DOHH2 (cell line): ENCODE results near the gene GJC1.

ENCODE experiments used
- H3F3A ChIP-seq: fragments of 200-600 bp; sonication (generic), shearing (Covaris generic); 2 replicates; pipeline ENCODE4 v1.6.0; 2016; ENCODE audit warnings: antibody characterized with exemption, mild to moderate bottlenecking; ENCODE audit not compliant: control insufficient read depth, insufficient read depth
- H3K27ac ChIP-seq: fragments of 200-600 bp; sonication (generic); 2 replicates; pipeline ENCODE4 v1.5.1; 2014; ENCODE audit warnings: low read depth, mild to moderate bottlenecking, low read length, moderate library complexity
- H3K27me3 ChIP-seq: fragments of 200-600 bp; sonication (generic); 2 replicates; pipeline ENCODE4 v1.6.1; 2014; ENCODE audit warnings: mild to moderate bottlenecking, low read length, mixed read lengths; ENCODE audit not compliant: control insufficient read depth
- H3K36me3 ChIP-seq: fragments of 200-600 bp; sonication (generic); 2 replicates; pipeline ENCODE4 v1.6.1; 2014; ENCODE audit warnings: mild to moderate bottlenecking, low read length, moderate library complexity, mixed read lengths; ENCODE audit not compliant: control insufficient read depth
- H3K4me1 ChIP-seq: fragments of 200-600 bp; sonication (generic); 2 replicates; pipeline ENCODE4 v1.6.1; 2014; ENCODE audit warnings: mild to moderate bottlenecking, low read length, mixed read lengths; ENCODE audit not compliant: control insufficient read depth
- H3K4me2 ChIP-seq: fragments of 200-600 bp; sonication (generic); 2 replicates; pipeline ENCODE4 v1.6.0; 2014; ENCODE audit warnings: mild to moderate bottlenecking, low read length, moderate library complexity
- H3K4me3 ChIP-seq: fragments of 200-600 bp; sonication (generic); 2 replicates; pipeline ENCODE4 v1.5.1; 2014; ENCODE audit warnings: mild to moderate bottlenecking, low read length, mixed read lengths
- H3K79me2 ChIP-seq: fragments of 200-600 bp; sonication (generic); 2 replicates; pipeline ENCODE4 v1.6.1; 2014; ENCODE audit warnings: mild to moderate bottlenecking, low read length, mixed read lengths; ENCODE audit not compliant: control insufficient read depth
- H3K9me2 ChIP-seq: fragments of 200-600 bp; sonication (generic); replicated peaks from 2 replicates; pipeline ENCODE4 v1.6.1; 2014; ENCODE audit warnings: mild to moderate bottlenecking, low read length, mixed read lengths; ENCODE audit not compliant: control insufficient read depth
- H3K9me3 ChIP-seq: fragments of 200-600 bp; sonication (generic); 2 replicates; pipeline ENCODE4 v1.6.1; 2014; ENCODE audit warnings: antibody characterized with exemption, low read length, mixed read lengths; ENCODE audit not compliant: control insufficient read depth, insufficient read depth
- H4K20me1 ChIP-seq: fragments of 200-600 bp; sonication (generic); 2 replicates; pipeline ENCODE4 v1.6.0; 2014; ENCODE audit warnings: low read depth, mild to moderate bottlenecking, antibody characterized with exemption, low read length, moderate library complexity; ENCODE audit not compliant: control insufficient read depth, insufficient read depth
- CTCF ChIP-seq: fragments of 200-600 bp; sonication (generic); IDR thresholded peaks from one replicate; pipeline ENCODE4 v1.5.1; 2014; ENCODE audit warnings: antibody characterized with exemption, mild to moderate bottlenecking, low read depth, low read length; ENCODE audit not compliant: poor library complexity, severe bottlenecking
- EZH2phosphoT487 ChIP-seq: fragments of 200-600 bp; sonication (generic); IDR thresholded peaks from 2 replicates; pipeline ENCODE4 v1.6.1; 2017; ENCODE audit warnings: borderline replicate concordance, mild to moderate bottlenecking, antibody characterized with exemption, low read length, moderate library complexity, mixed read lengths

GJC1 gene

GRCh38 chr17:44798356-44798755, 31.7 kb downstream of the GJC1 start:
- Histone ChIP-seq H3K9me3 (no peaks in the 10 kb centered on the region), H3K27me3 (no peaks in the 10 kb centered on the region), H3K4me3 (no peak overlapping the region), H3K79me2 (peaks cover 6% of the 10 kb centered on the region; the same call in 1 of the 2 replicates), H3K9me2 (no peaks in the 10 kb centered on the region), H4K20me1 (0 out of 2 replicates have a peak, but pooled peaks cover 4% of the 10 kb centered on the region), H3K27ac (no peak overlapping the region), H3F3A (0 out of 2 replicates have a peak, but pooled peaks cover 5% of the 10 kb centered on the region), H3K4me1 (no peaks in the 10 kb centered on the region), H3K36me3 (peaks cover 46% of the 10 kb centered on the region), H3K4me2 (no peak overlapping the region)
- no peak for TF ChIP-seq EZH2phosphoT487
- TF ChIP-seq CTCF: no peak

GRCh38 chr17:44797802-44798201, 32.3 kb downstream of the GJC1 start:
- peaks cover 41% of the 10 kb centered on the region for H3K36me3 ChIP-seq
- no peaks in the 10 kb centered on the region for H3K27me3 ChIP-seq
- H3K4me3 ChIP-seq: no peak overlapping the region
- H3F3A ChIP-seq: 0 out of 2 replicates have a peak, but pooled peaks cover 5% of the 10 kb centered on the region
- H4K20me1 ChIP-seq: 0 out of 2 replicates have a peak, but pooled peaks cover 4% of the 10 kb centered on the region
- H3K4me1 ChIP-seq: no peaks in the 10 kb centered on the region
- TF ChIP-seq CTCF: no peak
- no peak for TF ChIP-seq EZH2phosphoT487
- H3K9me2 ChIP-seq: no peaks in the 10 kb centered on the region
- H3K79me2 ChIP-seq: peaks cover 6% of the 10 kb centered on the region; the same call in 1 of the 2 replicates
- H3K9me3 ChIP-seq: no peaks in the 10 kb centered on the region
- H3K27ac ChIP-seq: no peak overlapping the region
- H3K4me2 ChIP-seq: no peak overlapping the region

- Histone ChIP-seq H3K9me2 (no peaks in the 10 kb centered on the region), H3K9me3 (no peaks in the 10 kb centered on the region), H3K27ac (no peak overlapping the region), H3K4me2 (no peak overlapping the region), H3F3A (0 out of 2 replicates have a peak, but pooled peaks cover 5% of the 10 kb centered on the region), H4K20me1 (0 out of 2 replicates have a peak, but pooled peaks cover 4% of the 10 kb centered on the region), H3K4me3 (no peak overlapping the region), H3K4me1 (no peaks in the 10 kb centered on the region), H3K36me3 (peaks cover 31% of the 10 kb centered on the region), H3K27me3 (no peaks in the 10 kb centered on the region), H3K79me2 (no peaks in the 10 kb centered on the region)
- no peak for TF ChIP-seq EZH2phosphoT487
- TF ChIP-seq CTCF: no peak
Observed at GRCh38 chr17:44796731-44797130, 33.4 kb downstream of the GJC1 start.
